HG02943 (cell line): ENCODE data around the gene NLRC3.
"Not testable (repeated sequence)": the region's sequence is repeated elsewhere in the genome, so short reads cannot be mapped to it uniquely, and the experiment has no call there.

Experiments
- ATAC-seq: cut with Tn5 transposase; IDR thresholded peaks from one replicate; pipeline ENCODE4 v1.9.1; 2021; ENCODE audit warnings: mild to moderate bottlenecking, low read depth, moderate library complexity; ENCODE audit not compliant: unreplicated experiment

The NLRC3 gene

GRCh38 chr16:3553138-3553923, 23.9 kb downstream of the NLRC3 start:
- ATAC-seq, result no peak

GRCh38 chr16:3550851-3551847, 26.1 kb downstream of the NLRC3 start:
- ATAC-seq, result no peak

- no peak for ATAC-seq
Measured at GRCh38 chr16:3549906-3550305, 27.3 kb downstream of the NLRC3 start.

- no peak for ATAC-seq
Measured at GRCh38 chr16:3548859-3549258, 28.3 kb downstream of the NLRC3 start.

GRCh38 chr16:3548445-3548844, 28.8 kb downstream of the NLRC3 start:
- no peak for ATAC-seq

- no peak for ATAC-seq
Measured at GRCh38 chr16:3546986-3547682, 30.1 kb downstream of the NLRC3 start.

- no peak for ATAC-seq
Measured at GRCh38 chr16:3542601-3543373, 34.4 kb downstream of the NLRC3 start.

GRCh38 chr16:3541527-3542155, 35.6 kb downstream of the NLRC3 start:
- no peak for ATAC-seq

- no peak for ATAC-seq
Measured at GRCh38 chr16:3538222-3538621, 39.0 kb downstream of the NLRC3 start.

GRCh38 chr16:3536851-3537250, 40.4 kb downstream of the NLRC3 start:
- no peak for ATAC-seq

- ATAC-seq, result no peak
Measured at GRCh38 chr16:3536271-3536731, 40.9 kb downstream of the NLRC3 start.

- ATAC-seq, result no peak
Measured at GRCh38 chr16:3534126-3534525, 43.1 kb downstream of the NLRC3 start.

GRCh38 chr16:3532741-3533140, 44.5 kb downstream of the NLRC3 start:
- no peak for ATAC-seq

- ATAC-seq, result no peak
Measured at GRCh38 chr16:3530371-3530914, 46.8 kb downstream of the NLRC3 start.

GRCh38 chr16:3529175-3529574, 48.0 kb downstream of the NLRC3 start:
- no peak for ATAC-seq

- ATAC-seq, result no peak
Measured at GRCh38 chr16:3528406-3528805, 48.8 kb downstream of the NLRC3 start.

- not testable (repeated sequence) for ATAC-seq
Measured at GRCh38 chr16:3527216-3527829, 49.9 kb downstream of the NLRC3 start.

GRCh38 chr16:3525951-3526350, 51.3 kb downstream of the NLRC3 start:
- no peak for ATAC-seq

GRCh38 chr16:3523281-3523680, 53.9 kb downstream of the NLRC3 start:
- ATAC-seq, result no peak
